CD4-positive, CD25-positive, alpha-beta regulatory T cell (primary cell): Measurements from ENCODE around the gene SIAH1. TPM values are rescaled to one million over a fixed set of nuclear protein-coding genes. Genes with fewer than 3 reads are reported as not detected.
"Not testable (repeated sequence)": the region's sequence is repeated elsewhere in the genome, so short reads cannot be mapped to it uniquely, and the experiment has no call there.

Experiments
- ATAC-seq, 2 donors: fragments of 150-1000 bp; cut with Tn5 transposase; one replicate each; pipeline ENCODE4 v1.10.0; 2021; ENCODE audit warnings: low read depth in 2 of 2, moderate number of reproducible peaks in 2 of 2, moderate library complexity in 1 of 2
- DNase-seq, 3 donors: peaks; one replicate each; pipeline versions ENCODE4 v3.0.0 to v3.0.0-alpha.2; 2012 to 2022; ENCODE audit warnings: mixed read lengths in 1 of 3
- H3K27ac ChIP-seq: one replicate; pipeline ENCODE4 v1.7.0; 2013; ENCODE audit warnings: mild to moderate bottlenecking, low read length; ENCODE audit not compliant: insufficient read depth, poor library complexity, severe bottlenecking
- H3K27me3 ChIP-seq: one replicate; pipeline ENCODE4 v1.7.0; 2013; ENCODE audit warnings: low read length; ENCODE audit not compliant: control insufficient read depth, insufficient read depth
- H3K36me3 ChIP-seq: one replicate; pipeline ENCODE4 v1.7.0; 2013; ENCODE audit warnings: mild to moderate bottlenecking, low read length, moderate library complexity; ENCODE audit not compliant: control insufficient read depth, insufficient read depth
- H3K4me1 ChIP-seq: 2 replicates; pipeline ENCODE4 v1.7.0; 2013; ENCODE audit warnings: mild to moderate bottlenecking, low read length; ENCODE audit not compliant: insufficient read depth, control insufficient read depth, poor library complexity, severe bottlenecking
- H3K4me3 ChIP-seq: one replicate; pipeline ENCODE4 v1.7.0; 2013; ENCODE audit warnings: low read depth, mild to moderate bottlenecking, low read length, moderate library complexity
- H3K9me3 ChIP-seq, 2 experiments: 1 replicate in 1 of 2; 2 replicates in 1 of 2; pipeline ENCODE4 v1.7.0; 2013; ENCODE audit warnings: low read length in 2 of 2, mild to moderate bottlenecking in 1 of 2, moderate library complexity in 1 of 2; ENCODE audit not compliant: control insufficient read depth in 2 of 2
- H3K27ac Mint-ChIP-seq, 3 donors: one replicate each; pipeline ENCODE4 v1.8.0; 2020 to 2022; ENCODE audit warnings: mild to moderate bottlenecking in 3 of 3, mixed read lengths in 3 of 3, moderate library complexity in 2 of 3
- H3K27me3 Mint-ChIP-seq: one replicate; pipeline ENCODE4 v1.8.0; 2022; ENCODE audit warnings: mild to moderate bottlenecking, mixed read lengths
- H3K36me3 Mint-ChIP-seq: one replicate; pipeline ENCODE4 v1.8.0; 2020; ENCODE audit warnings: mixed read lengths
- H3K4me1 Mint-ChIP-seq, 4 donors: one replicate each; pipeline ENCODE4 v1.8.0; 2020 to 2022; ENCODE audit warnings: mixed read lengths in 4 of 4, mild to moderate bottlenecking in 1 of 4
- H3K4me3 Mint-ChIP-seq, 4 donors: one replicate each; pipeline ENCODE4 v1.8.0; 2020 to 2022; ENCODE audit warnings: mild to moderate bottlenecking in 4 of 4, mixed read lengths in 4 of 4, moderate library complexity in 3 of 4
- H3K9me3 Mint-ChIP-seq, 7 donors: one replicate each; pipeline ENCODE4 v1.8.0; 2020 to 2022; ENCODE audit warnings: mixed read lengths in 7 of 7, mild to moderate bottlenecking in 3 of 7, moderate library complexity in 2 of 7
- polyA plus RNA-seq, 4 donors: library from polyadenylated mRNA; unstranded; fragments of 300-500 nt; fragmentation: Illumina TruSeq; gene quantifications; one replicate each; pipeline ENCODE4 v1.2.3, GENCODE V29; 2021
- total RNA-seq: library from RNA; stranded (reverse); gene quantifications from one replicate; pipeline ENCODE4 v1.2.3, GENCODE V29; 2022

The SIAH1 gene
- total and polyA plus RNA-seq, 5 donors from 2014 or later, result 6.6 to 34.0 (median 13.0) TPM

- no peak overlapping the region for H3K27ac ChIP-seq
- no peaks in the 10 kb centered on the region for H3K27me3 ChIP-seq
- peaks cover 28% of the 10 kb centered on the region for H3K4me1 ChIP-seq
- Mint-ChIP-seq H3K4me3 (no peak overlapping the region), H3K4me1 (peaks cover 18 to 43% (median 34%) of the 10 kb centered on the region in 4 donors), H3K27me3 (no peaks in the 10 kb centered on the region), H3K9me3 (no peaks in the 10 kb centered on the region), H3K27ac (no peak overlapping the region), H3K36me3 (peaks cover 19% of the 10 kb centered on the region)
- H3K4me3 ChIP-seq, result no peak overlapping the region
- H3K36me3 ChIP-seq, result peaks cover 3% of the 10 kb centered on the region
- no peaks in the 10 kb centered on the region for H3K9me3 ChIP-seq
- no peak for DNase-seq
- ATAC-seq, result no peak
Observed at GRCh38 chr16:48321317-48322036, 63.7 kb downstream of the SIAH1 start.

DNA sequence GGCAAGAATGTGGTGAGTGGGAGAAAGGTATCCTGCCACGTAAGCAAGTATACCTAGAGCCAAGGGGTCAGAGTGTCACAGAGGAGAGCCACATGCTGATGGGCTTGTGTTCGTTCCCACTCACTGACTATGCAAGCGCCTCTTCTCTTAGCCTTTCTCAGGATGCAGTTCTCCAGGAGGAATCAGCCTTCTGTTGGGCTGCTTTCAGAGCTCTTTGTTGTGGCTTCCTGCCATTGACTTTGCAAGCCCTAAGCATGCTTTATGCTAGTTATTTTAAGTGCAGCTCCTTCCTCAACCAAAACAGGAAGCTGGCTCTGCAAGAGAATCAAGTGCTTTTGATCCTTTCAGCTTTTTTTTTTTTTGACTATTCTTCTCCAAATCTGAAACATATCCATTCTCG is 66.6 kb downstream of the SIAH1 start:
- DNase-seq, result peak in 2 of 3 donors; percentile 62 to 82
- Mint-ChIP-seq H3K27ac (peak overlapping the region; percentile 68 to 91 (median 79)), H3K4me1 (peaks cover 25 to 43% (median 34%) of the 10 kb centered on the region in 4 donors)

DNA sequence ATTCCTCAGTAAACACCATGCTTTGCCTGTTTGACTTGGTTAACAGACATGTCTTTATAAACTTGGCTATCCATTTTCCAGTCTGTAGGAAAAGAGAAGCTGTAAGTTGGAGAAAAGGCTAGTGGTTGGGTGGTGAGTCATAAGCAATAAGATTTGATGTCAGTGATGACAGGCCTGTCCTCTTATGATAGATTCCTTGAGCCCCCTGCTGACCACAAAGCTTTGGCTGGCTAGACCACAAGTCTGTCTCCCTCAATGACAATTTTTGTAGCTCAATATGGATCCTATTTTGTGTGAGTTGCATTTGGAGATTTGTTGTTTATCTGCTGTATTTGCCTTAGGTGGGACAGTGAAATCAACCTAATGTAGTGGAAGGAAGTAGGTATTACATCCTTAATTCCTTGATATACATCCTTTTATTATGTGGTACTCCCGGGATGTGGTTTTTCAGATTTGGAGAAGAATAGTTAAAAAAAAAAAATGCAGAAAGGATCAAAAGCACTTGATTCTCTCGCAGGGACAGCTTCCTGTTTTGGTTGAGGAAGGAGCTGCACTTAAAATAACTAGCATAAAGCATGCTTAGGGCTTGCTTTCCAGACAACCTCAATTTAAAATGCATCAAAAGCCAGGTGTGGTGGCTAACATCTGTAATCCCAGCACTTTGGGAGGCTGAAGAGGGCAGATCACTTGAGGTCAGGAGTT is 67.4 kb downstream of the SIAH1 start:
- Histone ChIP-seq H3K9me3 (peaks cover 0 to 3% of the 10 kb centered on the region in 2 experiments), H3K27me3 (no peaks in the 10 kb centered on the region), H3K4me1 (peaks cover 28% of the 10 kb centered on the region), H3K36me3 (peaks cover 12% of the 10 kb centered on the region), H3K4me3 (peak overlapping the region; percentile 78), H3K27ac (no peak overlapping the region)
- H3K36me3 Mint-ChIP-seq, result peaks cover 16% of the 10 kb centered on the region
- peak overlapping the region; percentile 1 to 79 (median 29) for H3K4me3 Mint-ChIP-seq
- DNase-seq (peak in 1 of 3 donors; percentile 16), ATAC-seq (no peak)
- H3K9me3 Mint-ChIP-seq, result peaks cover 0 to 14% (median 3%) of the 10 kb centered on the region in 7 donors
- peaks cover 25 to 43% (median 38%) of the 10 kb centered on the region in 4 donors for H3K4me1 Mint-ChIP-seq
- no peaks in the 10 kb centered on the region for H3K27me3 Mint-ChIP-seq
- H3K27ac Mint-ChIP-seq, result peak overlapping the region; percentile 65 to 91 (median 90)

More for the DNA sequence above, 66.6 kb downstream of the SIAH1 start:
- H3K36me3 Mint-ChIP-seq, result peaks cover 10% of the 10 kb centered on the region
- no peaks in the 10 kb centered on the region for H3K27me3 Mint-ChIP-seq
- Histone ChIP-seq H3K4me1 (peaks cover 28% of the 10 kb centered on the region), H3K27ac (peak overlapping the region; percentile 9), H3K4me3 (peak overlapping the region; percentile 78), H3K9me3 (peaks cover 0 to under 1% of the 10 kb centered on the region in 2 experiments), H3K36me3 (peaks cover 6% of the 10 kb centered on the region), H3K27me3 (no peaks in the 10 kb centered on the region)
- peak overlapping the region; percentile 11 to 84 (median 79) for H3K4me3 Mint-ChIP-seq
- peak; percentile 93 to 95 for ATAC-seq
- H3K9me3 Mint-ChIP-seq, result peaks cover 0 to 6% (median 0%) of the 10 kb centered on the region in 7 donors

DNA sequence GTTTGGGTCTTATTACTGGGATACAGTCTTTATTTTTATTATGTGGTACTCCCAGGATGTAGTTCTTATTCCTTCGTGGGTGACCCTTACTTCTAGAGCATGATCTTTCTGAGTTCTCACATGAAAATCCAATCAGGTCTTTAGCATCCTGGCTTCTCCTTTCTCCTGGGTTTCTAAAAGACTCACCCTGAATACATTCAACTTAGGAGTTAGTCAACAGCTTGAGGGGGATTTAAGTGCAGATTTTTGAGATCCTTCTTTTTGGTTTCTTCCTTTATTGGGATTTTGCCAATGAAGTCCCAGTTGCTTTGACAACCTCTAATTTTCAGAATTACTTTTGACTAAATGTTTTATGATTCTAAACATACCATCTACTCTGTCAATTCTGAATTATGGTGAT is 68.2 kb downstream of the SIAH1 start:
- H3K36me3 Mint-ChIP-seq, result peaks cover 23% of the 10 kb centered on the region

DNA sequence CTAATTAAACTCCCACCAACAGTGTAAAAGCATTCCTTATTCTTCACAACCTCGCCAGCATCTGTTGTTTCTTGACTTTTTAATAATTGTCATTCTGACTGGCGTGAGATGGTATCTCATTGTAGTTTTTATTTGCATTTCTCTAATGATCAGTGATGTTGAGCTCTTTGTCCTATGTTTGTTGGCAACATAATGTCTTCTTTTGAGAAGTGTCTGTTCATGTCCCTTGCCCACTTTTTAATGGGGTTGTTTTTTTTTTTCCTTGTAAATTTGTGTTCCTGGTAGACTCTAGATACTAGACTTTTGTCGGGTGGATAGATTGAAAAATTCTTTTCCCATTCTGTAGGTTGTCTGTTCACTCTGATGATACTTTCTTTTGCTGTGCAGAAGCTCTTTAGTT is 71.3 kb downstream of the SIAH1 start:
- Histone ChIP-seq H3K4me1 (peaks cover 20% of the 10 kb centered on the region), H3K9me3 (peaks cover 32 to 35% of the 10 kb centered on the region in 2 experiments), H3K36me3 (peaks cover 42% of the 10 kb centered on the region)
- Mint-ChIP-seq H3K36me3 (peaks cover 49% of the 10 kb centered on the region), H3K4me1 (peaks cover 17 to 46% (median 35%) of the 10 kb centered on the region in 4 donors), H3K9me3 (peaks cover 4 to 51% (median 13%) of the 10 kb centered on the region in 7 donors), H3K27ac (peak overlapping the region in 1 of 3 donors; percentile 47)
- not testable (repeated sequence) for DNase-seq, H3K4me3 ChIP-seq, ATAC-seq, H3K27ac ChIP-seq, H3K4me3 Mint-ChIP-seq, H3K27me3 ChIP-seq, H3K27me3 Mint-ChIP-seq

More for the DNA sequence above, 68.2 kb downstream of the SIAH1 start:
- Histone ChIP-seq H3K9me3 (peaks cover 5 to 7% of the 10 kb centered on the region in 2 experiments), H3K4me1 (peaks cover 28% of the 10 kb centered on the region), H3K27me3 (no peaks in the 10 kb centered on the region), H3K4me3 (no peak overlapping the region), H3K36me3 (peaks cover 15% of the 10 kb centered on the region), H3K27ac (no peak overlapping the region)
- Mint-ChIP-seq H3K9me3 (peaks cover 0 to 21% (median 6%) of the 10 kb centered on the region in 7 donors), H3K4me1 (peaks cover 25 to 49% (median 41%) of the 10 kb centered on the region in 4 donors), H3K27ac (peak overlapping the region; percentile 61 to 91 (median 67)), H3K4me3 (peak overlapping the region in 1 of 4 donors; percentile 24), H3K27me3 (no peaks in the 10 kb centered on the region)
- ATAC-seq (no peak), DNase-seq (no peak)

DNA sequence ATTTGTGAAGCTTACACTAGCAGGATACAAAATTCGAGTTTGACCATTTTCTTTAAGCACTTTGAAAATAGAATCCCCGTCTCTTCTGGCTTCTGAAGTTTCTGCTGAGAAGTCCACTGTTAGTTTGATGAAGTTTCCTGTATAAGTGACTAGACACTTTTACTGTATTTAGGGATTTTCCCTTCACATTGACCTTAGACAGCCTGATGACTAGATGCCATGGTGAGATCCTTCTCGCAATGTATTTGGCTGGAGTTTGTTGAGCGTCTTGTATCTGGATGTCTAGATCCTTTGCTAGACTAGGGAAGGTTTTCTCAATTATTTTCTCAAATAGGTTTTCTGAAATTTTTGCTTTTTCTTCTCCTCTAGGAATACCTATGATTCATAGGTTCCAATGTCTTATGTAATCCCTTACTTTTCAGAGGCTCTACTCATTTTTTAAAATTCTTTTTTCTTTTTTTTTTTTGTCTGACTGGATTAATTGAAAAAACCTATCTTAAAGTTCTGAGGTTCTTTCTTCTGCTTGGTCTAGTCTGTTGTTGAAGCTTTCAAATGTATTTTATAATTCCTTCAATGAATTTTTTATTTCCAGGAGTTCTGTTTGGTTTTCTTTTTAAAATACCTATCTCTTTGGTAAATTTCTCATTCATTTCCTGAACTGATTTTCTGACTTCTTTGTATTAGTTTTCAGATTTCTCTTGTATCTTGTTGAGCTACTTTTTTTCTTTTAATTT is 74.1 kb downstream of the SIAH1 start:
- no peak overlapping the region for H3K27ac Mint-ChIP-seq

More for the DNA sequence above, 74.1 kb downstream of the SIAH1 start:
- ATAC-seq (no peak), DNase-seq (peak in 1 of 3 donors; percentile 10)
- H3K27me3 ChIP-seq, result no peaks in the 10 kb centered on the region
- H3K9me3 Mint-ChIP-seq, result peaks cover 4 to 63% (median 13%) of the 10 kb centered on the region in 7 donors
- H3K9me3 ChIP-seq, result peaks cover 38 to 39% of the 10 kb centered on the region in 2 experiments
- H3K4me1 Mint-ChIP-seq, result peaks cover 3 to 31% (median 12%) of the 10 kb centered on the region in 4 donors
- no peak overlapping the region for H3K4me3 Mint-ChIP-seq
- H3K4me1 ChIP-seq, result no peaks in the 10 kb centered on the region
- H3K4me3 ChIP-seq, result no peak overlapping the region
- peaks cover 67% of the 10 kb centered on the region for H3K36me3 Mint-ChIP-seq
- no peak overlapping the region for H3K27ac ChIP-seq
- peaks cover 69% of the 10 kb centered on the region for H3K36me3 ChIP-seq
- H3K27me3 Mint-ChIP-seq, result no peaks in the 10 kb centered on the region
